Keratinocyte (primary cell): ENCODE data around the gene NXPH4.

Experiments used
- CTCF ChIP-seq, 3 experiments: IDR thresholded peaks in 1 of 3; conservative IDR thresholded peaks in 1 of 3; optimal IDR thresholded peaks in 1 of 3; 2 replicates in 2 of 3; 3 replicates in 1 of 3; pipeline versions ENCODE3 to v1.5.1; 2011; ENCODE audit warnings: low read length in 3 of 3, mild to moderate bottlenecking in 3 of 3, moderate library complexity in 2 of 3, control low read depth in 1 of 3, inconsistent platforms in 1 of 3; ENCODE audit not compliant: insufficient read depth in 2 of 3; ENCODE audit errors: extremely low read depth in 1 of 3
- EZH2 ChIP-seq: IDR thresholded peaks from one replicate; pipeline ENCODE4 v1.6.1; 2012; ENCODE audit warnings: inconsistent platforms, mild to moderate bottlenecking, low read length, moderate library complexity

DNA sequence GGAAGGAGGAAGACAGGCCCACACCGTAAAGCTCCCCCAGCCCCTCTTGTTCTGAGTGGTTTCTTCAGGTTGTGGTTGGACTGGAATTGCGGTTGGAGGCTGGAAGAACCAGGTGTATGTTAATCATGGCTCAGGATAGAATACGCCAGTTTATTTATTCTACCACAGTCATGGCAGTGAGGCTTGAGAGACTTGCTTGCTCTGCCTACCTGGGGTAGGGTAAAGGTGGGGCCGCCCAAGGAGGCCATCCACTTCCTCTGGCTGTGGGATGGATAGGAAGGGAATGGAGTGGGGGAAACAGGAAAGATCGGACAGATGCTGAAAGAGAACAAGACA, 21.0 kb downstream of the NXPH4 start:
- no peak for TF ChIP-seq CTCF (optimal IDR thresholded peaks at IDR 0.05 in 1 of 3, IDR thresholded peaks at IDR 0.05 in 1 of 3, conservative IDR thresholded peaks at IDR 0.05 in 1 of 3; ENCODE audit: extremely low read depth in 1 of 3, insufficient read depth in 2 of 3, low read length in 3 of 3)
- no peak for TF ChIP-seq EZH2
